ENCODE measurements around the gene BMERB1.

DNA sequence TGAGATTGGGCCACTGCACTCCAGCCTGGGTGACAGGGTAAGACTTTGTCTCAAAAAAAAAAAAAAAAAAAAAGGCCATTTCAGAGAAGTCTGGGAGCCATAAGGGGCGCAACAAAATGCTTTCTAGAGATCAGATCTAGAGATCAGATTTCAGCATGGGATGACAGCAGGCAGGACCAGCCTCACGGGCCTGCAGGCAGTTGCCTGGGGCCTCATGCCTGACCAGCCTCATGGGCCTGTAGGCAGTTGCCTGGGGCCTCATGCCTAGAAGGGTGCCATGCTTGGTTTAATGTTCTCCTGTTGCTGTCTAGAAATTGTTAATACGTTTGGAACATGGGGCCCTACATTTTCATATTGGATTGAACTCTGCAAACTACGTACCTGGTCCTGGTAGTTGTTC lies 149.1 kb downstream of the BMERB1 start:
- TF ChIP-seq, protein P1, sequence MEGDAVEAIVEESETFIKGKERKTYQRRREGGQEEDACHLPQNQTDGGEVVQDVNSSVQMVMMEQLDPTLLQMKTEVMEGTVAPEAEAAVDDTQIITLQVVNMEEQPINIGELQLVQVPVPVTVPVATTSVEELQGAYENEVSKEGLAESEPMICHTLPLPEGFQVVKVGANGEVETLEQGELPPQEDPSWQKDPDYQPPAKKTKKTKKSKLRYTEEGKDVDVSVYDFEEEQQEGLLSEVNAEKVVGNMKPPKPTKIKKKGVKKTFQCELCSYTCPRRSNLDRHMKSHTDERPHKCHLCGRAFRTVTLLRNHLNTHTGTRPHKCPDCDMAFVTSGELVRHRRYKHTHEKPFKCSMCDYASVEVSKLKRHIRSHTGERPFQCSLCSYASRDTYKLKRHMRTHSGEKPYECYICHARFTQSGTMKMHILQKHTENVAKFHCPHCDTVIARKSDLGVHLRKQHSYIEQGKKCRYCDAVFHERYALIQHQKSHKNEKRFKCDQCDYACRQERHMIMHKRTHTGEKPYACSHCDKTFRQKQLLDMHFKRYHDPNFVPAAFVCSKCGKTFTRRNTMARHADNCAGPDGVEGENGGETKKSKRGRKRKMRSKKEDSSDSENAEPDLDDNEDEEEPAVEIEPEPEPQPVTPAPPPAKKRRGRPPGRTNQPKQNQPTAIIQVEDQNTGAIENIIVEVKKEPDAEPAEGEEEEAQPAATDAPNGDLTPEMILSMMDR (IDR thresholded peaks at IDR 0.05; ENCODE audit: low read depth, low read length, missing input control) = no peak
- TF ChIP-seq YY1 (IDR thresholded peaks at IDR 0.05) = no peak
- no peak for TF ChIP-seq TAF1 (conservative IDR thresholded peaks at IDR 0.05)
